Measurements from ENCODE around the gene ANTXRL. TPM values are rescaled to one million over a fixed set of nuclear protein-coding genes. Genes with fewer than 3 reads are reported as not detected.
"Not testable (repeated sequence)": the region's sequence is repeated elsewhere in the genome, so short reads cannot be mapped to it uniquely, and the experiment has no call there.

Gene ANTXRL
- total RNA-seq, 4 donors from 2014 or later, result not detected

DNA sequence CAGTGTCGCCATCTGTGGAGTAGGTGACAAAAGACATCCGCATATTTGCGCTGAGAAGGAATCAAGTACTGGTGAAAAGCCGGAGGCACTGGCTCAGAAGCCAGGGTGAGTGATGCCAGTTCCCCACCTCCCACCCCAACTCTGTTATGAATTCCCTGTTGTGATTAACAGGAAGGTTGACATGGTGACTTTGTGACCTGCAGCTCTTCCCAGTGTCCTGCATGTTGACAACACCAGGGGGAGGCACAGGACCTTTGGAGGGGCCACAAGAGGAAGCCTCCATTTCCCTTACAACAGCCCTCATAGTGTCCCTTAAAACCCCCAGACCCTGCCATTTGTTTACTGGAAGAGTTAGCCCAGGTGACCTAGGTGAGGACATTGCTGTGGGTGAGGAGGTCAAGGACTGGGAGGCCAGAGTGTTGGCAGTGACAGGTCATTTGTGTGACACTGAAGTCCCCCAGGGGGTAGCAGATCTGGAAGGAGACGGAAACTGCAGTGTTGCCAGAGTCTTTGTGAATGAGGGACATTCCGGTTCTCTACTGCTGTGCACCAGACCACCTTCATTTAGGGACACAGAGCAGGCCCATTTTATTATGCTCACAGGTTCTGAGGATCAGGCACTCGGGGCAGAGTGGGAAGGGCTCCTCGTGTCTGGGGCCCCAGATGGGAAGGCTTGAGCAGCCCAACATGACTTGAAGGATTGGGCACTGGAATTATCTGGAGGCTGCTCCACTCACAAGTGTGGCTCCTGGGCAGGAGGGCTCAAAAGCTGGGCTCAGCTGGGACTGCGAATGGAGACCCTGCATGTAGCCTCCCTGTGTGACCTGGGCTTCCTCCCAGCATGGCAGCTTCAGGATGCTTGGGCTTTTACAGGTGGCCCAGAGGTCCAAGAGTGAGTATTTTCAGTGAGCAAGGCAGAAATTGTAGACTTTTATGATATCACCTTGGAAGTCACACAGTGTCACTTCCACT, 13.0 kb upstream of the ANTXRL start:
- ATAC-seq, result no peak
- H3K27ac ChIP-seq, result no peak overlapping the region
- H3K4me1 ChIP-seq, result no peaks in the 10 kb centered on the region
- no peaks in the 10 kb centered on the region for H3K36me3 ChIP-seq
- 82 to 90% methylated on average over 2 to 4 of the region's 9 CpGs for WGBS, 2 donors (ENCODE audit: low coverage in 1 of 2)
- H3K9me3 ChIP-seq, result no peaks in the 10 kb centered on the region
- no peak overlapping the region for H3K4me3 ChIP-seq
- TF ChIP-seq CTCF (IDR thresholded peaks at IDR 0.05) (no peak), POLR2AphosphoS5 (IDR thresholded peaks at IDR 0.05) (no peak), POLR2A (IDR thresholded peaks at IDR 0.05) (no peak), EP300 (IDR thresholded peaks at IDR 0.05) (no peak)
- H3K27me3 ChIP-seq, result no peaks in the 10 kb centered on the region

DNA sequence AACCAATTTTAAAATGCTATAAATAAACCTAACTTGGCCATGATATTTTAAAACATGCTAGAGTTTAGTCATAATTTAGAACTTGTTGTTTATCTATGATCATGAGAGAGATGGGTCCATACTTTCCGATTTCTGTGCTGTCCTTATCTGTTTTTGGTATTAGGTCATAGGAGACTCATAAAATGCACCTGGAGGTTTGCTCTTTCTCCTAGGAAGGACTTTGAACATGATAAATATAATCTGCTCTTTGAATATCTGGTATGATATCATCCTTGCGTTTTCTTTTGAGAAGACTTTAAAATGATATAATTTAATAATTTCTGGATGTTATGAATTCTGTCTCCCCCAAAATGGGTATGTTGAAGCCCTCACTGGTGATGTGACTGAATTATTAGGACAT, 9.0 kb upstream of the ANTXRL start:
- peaks cover 0 to 8% (median 4%) of the 10 kb centered on the region in 3 donors for H3K4me1 ChIP-seq
- no peaks in the 10 kb centered on the region for H3K27me3 ChIP-seq
- no peak for ATAC-seq
- 78 to 95% methylated on average over 2 of the region's 2 CpGs for WGBS, 2 donors (ENCODE audit: low coverage in 1 of 2)
- H3K9me3 ChIP-seq, result no peaks in the 10 kb centered on the region
- no peaks in the 10 kb centered on the region for H3K36me3 ChIP-seq
- no peak overlapping the region for H3K27ac ChIP-seq
- TF ChIP-seq POLR2A (IDR thresholded peaks at IDR 0.05) (no peak), CTCF (IDR thresholded peaks at IDR 0.05) (no peak), POLR2AphosphoS5 (IDR thresholded peaks at IDR 0.05) (no peak), EP300 (IDR thresholded peaks at IDR 0.05) (no peak)
- no peak overlapping the region for H3K4me3 ChIP-seq

DNA sequence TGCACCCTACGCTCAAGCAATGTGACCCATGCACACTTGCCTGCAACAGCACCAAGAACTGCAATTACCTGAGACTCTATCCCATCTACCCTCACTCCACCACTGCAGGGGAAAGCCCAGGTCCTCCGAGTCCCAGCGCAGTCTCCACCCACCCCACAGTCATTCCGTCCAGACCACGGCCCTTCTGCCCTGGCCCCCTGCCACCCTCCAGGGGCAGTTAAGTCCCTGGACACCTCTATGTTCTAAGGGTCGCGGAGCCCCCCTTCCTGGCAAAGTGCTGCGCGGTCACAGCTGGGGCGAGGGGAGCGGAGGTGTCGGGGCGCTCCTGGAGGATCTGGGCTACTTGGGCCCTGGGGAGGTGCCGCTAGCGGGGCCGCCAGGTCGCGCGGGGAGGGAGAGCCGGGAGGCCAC, 4.4 kb upstream of the ANTXRL start:
- WGBS, 2 donors (ENCODE audit: low coverage in 1 of 2), result no CpG with 5 or more reads among the region's 20 CpGs
- H3K27me3 ChIP-seq, H3K36me3 ChIP-seq, ATAC-seq, H3K9me3 ChIP-seq: not testable (repeated sequence)
- peaks cover 0 to 30% (median 12%) of the 10 kb centered on the region in 3 donors for H3K4me1 ChIP-seq
- H3K4me3 ChIP-seq, result peak overlapping the region; percentile 39 to 61
- peak overlapping the region in 3 of 4 donors; percentile 58 to 80 (median 68) for H3K27ac ChIP-seq

- peak overlapping the region; percentile 39 to 61 for H3K4me3 ChIP-seq
- no peaks in the 10 kb centered on the region for H3K9me3 ChIP-seq
- peak overlapping the region in 3 of 4 donors; percentile 58 to 80 (median 68) for H3K27ac ChIP-seq
- peak; percentile 92 for ATAC-seq
- no peaks in the 10 kb centered on the region for H3K36me3 ChIP-seq
- WGBS, 2 donors (ENCODE audit: low coverage in 1 of 2), result no CpG with 5 or more reads among the region's 51 CpGs
- H3K4me1 ChIP-seq, result peaks cover 0 to 30% (median 12%) of the 10 kb centered on the region in 3 donors
- TF ChIP-seq POLR2AphosphoS5 (IDR thresholded peaks at IDR 0.05) (no peak), CTCF (IDR thresholded peaks at IDR 0.05) (peak in 3 of 4 experiments; percentile 21 to 31 (median 27)), EP300 (IDR thresholded peaks at IDR 0.05) (no peak)
- H3K27me3 ChIP-seq, result no peaks in the 10 kb centered on the region
These were observed 3.8 kb upstream of the ANTXRL start for GRCh38 chr10:46282842-46283574.

GRCh38 chr10:46283580-46284285, 3.1 kb upstream of the ANTXRL start:
- peaks cover 0 to 30% (median 12%) of the 10 kb centered on the region in 3 donors for H3K4me1 ChIP-seq
- H3K9me3 ChIP-seq, result no peaks in the 10 kb centered on the region
- H3K4me3 ChIP-seq, result peak overlapping the region; percentile 45 to 74
- WGBS, 2 donors (ENCODE audit: low coverage in 1 of 2), result 28 to 29% methylated on average over 4 to 6 of the region's 6 CpGs
- no peaks in the 10 kb centered on the region for H3K27me3 ChIP-seq
- ATAC-seq, result no peak
- TF ChIP-seq POLR2A (IDR thresholded peaks at IDR 0.05) (no peak), EP300 (IDR thresholded peaks at IDR 0.05) (no peak), POLR2AphosphoS5 (IDR thresholded peaks at IDR 0.05) (no peak), CTCF (IDR thresholded peaks at IDR 0.05) (no peak)
- H3K36me3 ChIP-seq, result no peaks in the 10 kb centered on the region
- H3K27ac ChIP-seq, result peak overlapping the region in 3 of 4 donors; percentile 87 to 88 (median 87)
